Renal cortex interstitium (tissue), 11 donors: Measurements from ENCODE around the gene NDUFA6. TPM values are rescaled to one million over a fixed set of nuclear protein-coding genes. Genes with fewer than 3 reads are reported as not detected.
"Not testable (repeated sequence)": the region's sequence is repeated elsewhere in the genome, so short reads cannot be mapped to it uniquely, and the experiment has no call there.

Source experiments
- DNase-seq, 11 donors: peaks; one replicate each; pipeline ENCODE4 v3.0.0-alpha.2; 2013; ENCODE audit warnings: low read depth in 9 of 11, low spot score in 4 of 11; ENCODE audit errors: extremely low read depth in 1 of 11
- polyA plus RNA-seq, 3 donors: library from polyadenylated mRNA; unstranded; fragments of 120-200 nt; gene quantifications; one replicate each; pipeline ENCODE4 v1.2.1, GENCODE V29; 2013; ENCODE audit not compliant: insufficient read length in 3 of 3

The NDUFA6 gene
- polyA plus RNA-seq, 3 donors: 95.0 to 116 (median 115) TPM

- peak; percentile 94 to 98 (median 98) for DNase-seq
These were observed 11.0 kb downstream of the NDUFA6 start, which contains the start of gene SMDT1 for GRCh38 chr22:42079319-42080251. SMDT1 (plus strand) TSS chr22:42079700; CDS start chr22:42079769, 69 bp downstream.

GRCh38 chr22:42078469-42079318 lies 11.9 kb downstream of the NDUFA6 start:
- DNase-seq: peak in 4 of 11 donors; percentile 21 to 30 (median 24)

GRCh38 chr22:42077486-42078125 lies 13.0 kb downstream of the NDUFA6 start:
- no peak for DNase-seq

- DNase-seq: no peak
These were observed 13.6 kb downstream of the NDUFA6 start for GRCh38 chr22:42076764-42077485.

- DNase-seq: no peak
These were observed 15.5 kb downstream of the NDUFA6 start for GRCh38 chr22:42074846-42075676.

- DNase-seq: peak in 4 of 11 donors; percentile 26 to 50 (median 40)
These were observed 16.3 kb downstream of the NDUFA6 start, which contains the start of gene PHETA2 for GRCh38 chr22:42074132-42074811. PHETA2 (plus strand) TSS chr22:42074248; CDS start chr22:42077294, 3,046 bp downstream.

GRCh38 chr22:42073621-42074041 lies 16.9 kb downstream of the NDUFA6 start:
- no peak for DNase-seq

DNA sequence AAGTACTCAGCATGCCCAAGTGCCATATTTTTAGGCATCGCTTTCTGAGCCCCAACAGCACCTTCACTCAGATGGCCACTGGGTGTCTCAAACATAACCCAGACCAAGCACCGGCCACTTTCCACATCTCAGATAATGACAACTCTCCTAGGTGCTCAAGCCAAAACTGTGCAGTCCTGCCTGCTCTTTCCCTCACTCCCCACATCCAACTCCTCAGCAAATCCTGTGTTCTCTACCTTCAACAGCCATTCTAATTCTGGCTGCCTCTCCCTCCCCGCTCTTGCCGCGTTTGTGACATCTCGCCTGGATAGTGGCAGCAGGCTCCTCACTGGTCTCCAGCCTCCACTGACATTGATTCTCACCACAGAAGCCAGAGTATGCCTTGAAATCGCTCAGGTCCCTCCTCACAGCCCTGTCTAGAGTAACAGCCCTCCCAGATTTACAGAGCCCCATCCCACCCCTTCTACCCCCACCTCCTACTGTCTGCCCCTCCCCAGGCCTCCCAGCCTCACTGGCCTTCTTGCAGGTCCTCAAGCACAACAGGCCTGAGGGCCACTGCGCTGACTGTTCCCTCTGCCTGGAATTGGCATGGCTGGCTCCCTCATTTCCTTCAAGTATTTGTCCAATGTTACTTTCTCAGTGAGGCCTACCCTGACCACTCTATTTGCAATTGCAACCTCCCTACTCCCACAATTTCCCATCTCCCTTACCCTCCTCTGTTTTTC lies 17.8 kb downstream of the NDUFA6 start:
- DNase-seq: no peak

GRCh38 chr22:42071508-42071907 lies 19.1 kb downstream of the NDUFA6 start:
- DNase-seq: not testable (repeated sequence)

- peak; percentile 84 to 96 (median 94) for DNase-seq
These were observed 19.8 kb downstream of the NDUFA6 start, which contains the start of gene NAGA for GRCh38 chr22:42070517-42071422. NAGA (minus strand) TSS chr22:42070812; CDS start chr22:42070297, 515 bp downstream.

DNA sequence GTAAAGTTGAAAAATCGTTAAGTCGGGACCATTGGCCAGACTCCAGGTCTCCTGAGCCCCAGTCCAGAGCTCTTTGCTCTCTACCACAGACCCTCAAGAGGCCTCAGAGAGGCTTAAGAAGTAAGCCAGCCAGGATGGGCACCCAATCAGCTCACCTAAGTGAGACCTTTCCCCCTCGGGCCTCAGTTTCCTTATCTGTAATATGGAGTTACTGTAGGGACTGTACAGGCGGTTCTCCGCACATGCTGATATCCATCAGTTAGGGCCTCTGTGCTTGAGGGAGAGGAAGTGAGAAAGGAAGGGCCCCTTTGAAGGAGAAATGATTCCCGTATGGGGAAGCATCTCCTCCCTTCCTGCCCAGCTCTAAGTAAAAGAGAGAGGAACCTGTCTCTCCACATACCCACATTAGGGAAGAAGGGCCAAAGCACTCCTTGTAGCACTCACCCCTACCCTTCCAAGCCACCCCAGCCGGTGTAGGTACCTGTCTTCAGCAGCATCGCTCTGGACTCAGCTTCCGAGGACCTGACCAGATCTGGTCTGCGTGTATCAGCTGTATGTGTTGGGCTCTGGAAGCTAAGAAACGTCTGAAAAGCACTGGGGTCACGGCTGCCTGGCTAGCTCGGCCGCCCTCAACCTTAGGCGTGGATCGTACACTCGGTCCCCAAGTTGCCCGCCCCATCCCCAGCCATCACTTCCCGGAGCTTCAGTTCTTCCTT lies 20.6 kb downstream of the NDUFA6 start:
- DNase-seq: no peak

GRCh38 chr22:42068291-42068690 lies 22.3 kb downstream of the NDUFA6 start:
- no peak for DNase-seq

DNA sequence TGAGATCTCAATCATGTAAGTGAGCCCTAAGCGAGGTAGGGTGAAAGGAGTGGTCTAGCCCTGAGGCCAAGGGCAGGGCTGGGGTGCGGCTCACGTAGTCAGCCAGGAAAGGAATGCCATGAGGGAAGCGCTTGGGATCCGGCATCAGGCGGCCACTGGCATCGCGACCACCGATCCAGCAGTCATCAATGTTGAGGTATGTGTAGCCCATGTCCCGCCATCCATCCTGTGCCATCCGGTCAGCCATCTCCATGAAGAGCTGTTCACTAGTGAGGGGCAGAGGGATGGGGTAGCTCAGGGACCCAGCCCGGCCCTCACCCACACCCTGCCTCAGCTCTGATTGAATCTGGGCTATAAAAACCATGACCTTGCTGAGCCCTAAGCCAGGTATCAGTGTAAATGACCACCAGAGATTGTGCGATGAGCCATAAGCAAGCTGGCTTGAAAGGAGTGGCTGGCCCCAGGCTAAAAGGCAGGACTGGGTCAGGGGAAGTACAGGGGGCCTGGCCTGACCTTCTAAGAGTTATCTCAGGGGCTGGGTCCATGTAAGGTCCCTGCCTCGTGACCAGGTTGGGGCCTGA lies 22.8 kb downstream of the NDUFA6 start:
- no peak for DNase-seq

GRCh38 chr22:42066937-42067336 lies 23.6 kb downstream of the NDUFA6 start:
- no peak for DNase-seq
